ENCODE measurements around the gene POU2F1.

GRCh38 chr1:167342846-167343245 is 122.2 kb downstream of the POU2F1 start:
- TF ChIP-seq EZH2phosphoT487 (IDR thresholded peaks at IDR 0.05) (no peak), CTCF (IDR thresholded peaks at IDR 0.05) (peak; percentile 25)

All from neural progenitor cell (in vitro differentiated cells).